ENCODE results near the gene MCC.
A peak's percentile ranks its signal among the peaks of the same experiment; 100 is the strongest.

Gene MCC

GRCh38 chr5:113513384-113514288 is 25.4 kb upstream of the MCC start, which contains the start of gene YTHDC2:
TSS of gene YTHDC2 (plus strand) at chr5:113513694. CDS start at chr5:113513896, 202 bp downstream.
- H3K9ac ChIP-seq (ENCODE audit: low read depth, low read length): peak within 1 kb of the TSS; percentile 85
- H3K36me3 ChIP-seq (ENCODE audit: control insufficient read depth, insufficient read depth, low read length): no peaks in the 10 kb centered on the region
- H3K4me1 ChIP-seq (ENCODE audit: control insufficient read depth, insufficient read depth, low read length): no peaks in the 10 kb centered on the region
- H3K9me3 ChIP-seq (ENCODE audit: control insufficient read depth, insufficient read depth, low read length): no peaks in the 10 kb centered on the region
- H3K27me3 ChIP-seq (ENCODE audit: control insufficient read depth, insufficient read depth, low read length): no peaks in the 10 kb centered on the region
- peak within 1 kb of the TSS; percentile 78 for H3K4me3 ChIP-seq (ENCODE audit: low read depth, low read length)

- Histone ChIP-seq H3K27me3 (ENCODE audit: control insufficient read depth, insufficient read depth, low read length) (no peaks in the 10 kb centered on the region), H3K4me3 (ENCODE audit: low read depth, low read length) (no peak overlapping the region), H3K4me1 (ENCODE audit: control insufficient read depth, insufficient read depth, low read length) (no peaks in the 10 kb centered on the region), H3K36me3 (ENCODE audit: control insufficient read depth, insufficient read depth, low read length) (no peaks in the 10 kb centered on the region), H3K9me3 (ENCODE audit: control insufficient read depth, insufficient read depth, low read length) (no peaks in the 10 kb centered on the region), H3K9ac (ENCODE audit: low read depth, low read length) (no peak overlapping the region)
These were observed 24.1 kb upstream of the MCC start for GRCh38 chr5:113512341-113512740.

GRCh38 chr5:113510836-113511451 is 22.7 kb upstream of the MCC start:
- no peak overlapping the region for H3K4me3 ChIP-seq (ENCODE audit: low read depth, low read length)
- H3K4me1 ChIP-seq (ENCODE audit: control insufficient read depth, insufficient read depth, low read length): no peaks in the 10 kb centered on the region
- H3K27me3 ChIP-seq (ENCODE audit: control insufficient read depth, insufficient read depth, low read length): no peaks in the 10 kb centered on the region
- H3K36me3 ChIP-seq (ENCODE audit: control insufficient read depth, insufficient read depth, low read length): no peaks in the 10 kb centered on the region
- H3K9ac ChIP-seq (ENCODE audit: low read depth, low read length): no peak overlapping the region
- H3K9me3 ChIP-seq (ENCODE audit: control insufficient read depth, insufficient read depth, low read length): no peaks in the 10 kb centered on the region

GRCh38 chr5:113508756-113509155 is 20.5 kb upstream of the MCC start:
- no peak overlapping the region for H3K9ac ChIP-seq (ENCODE audit: low read depth, low read length)
- H3K36me3 ChIP-seq (ENCODE audit: control insufficient read depth, insufficient read depth, low read length): no peaks in the 10 kb centered on the region
- H3K27me3 ChIP-seq (ENCODE audit: control insufficient read depth, insufficient read depth, low read length): no peaks in the 10 kb centered on the region
- H3K4me3 ChIP-seq (ENCODE audit: low read depth, low read length): no peak overlapping the region
- H3K4me1 ChIP-seq (ENCODE audit: control insufficient read depth, insufficient read depth, low read length): no peaks in the 10 kb centered on the region
- no peaks in the 10 kb centered on the region for H3K9me3 ChIP-seq (ENCODE audit: control insufficient read depth, insufficient read depth, low read length)

GRCh38 chr5:113507601-113508000 is 19.3 kb upstream of the MCC start:
- Histone ChIP-seq H3K4me1 (ENCODE audit: control insufficient read depth, insufficient read depth, low read length) (no peaks in the 10 kb centered on the region), H3K4me3 (ENCODE audit: low read depth, low read length) (no peak overlapping the region), H3K9ac (ENCODE audit: low read depth, low read length) (no peak overlapping the region), H3K36me3 (ENCODE audit: control insufficient read depth, insufficient read depth, low read length) (no peaks in the 10 kb centered on the region), H3K27me3 (ENCODE audit: control insufficient read depth, insufficient read depth, low read length) (no peaks in the 10 kb centered on the region), H3K9me3 (ENCODE audit: control insufficient read depth, insufficient read depth, low read length) (no peaks in the 10 kb centered on the region)

- no peaks in the 10 kb centered on the region for H3K36me3 ChIP-seq (ENCODE audit: control insufficient read depth, insufficient read depth, low read length)
- no peaks in the 10 kb centered on the region for H3K9me3 ChIP-seq (ENCODE audit: control insufficient read depth, insufficient read depth, low read length)
- H3K9ac ChIP-seq (ENCODE audit: low read depth, low read length): no peak overlapping the region
- no peaks in the 10 kb centered on the region for H3K27me3 ChIP-seq (ENCODE audit: control insufficient read depth, insufficient read depth, low read length)
- no peaks in the 10 kb centered on the region for H3K4me1 ChIP-seq (ENCODE audit: control insufficient read depth, insufficient read depth, low read length)
- H3K4me3 ChIP-seq (ENCODE audit: low read depth, low read length): no peak overlapping the region
These were observed 16.9 kb upstream of the MCC start for GRCh38 chr5:113505181-113505580.

GRCh38 chr5:113503146-113503545 is 14.9 kb upstream of the MCC start:
- no peaks in the 10 kb centered on the region for H3K36me3 ChIP-seq (ENCODE audit: control insufficient read depth, insufficient read depth, low read length)
- no peaks in the 10 kb centered on the region for H3K4me1 ChIP-seq (ENCODE audit: control insufficient read depth, insufficient read depth, low read length)
- no peak overlapping the region for H3K4me3 ChIP-seq (ENCODE audit: low read depth, low read length)
- no peak overlapping the region for H3K9ac ChIP-seq (ENCODE audit: low read depth, low read length)
- H3K27me3 ChIP-seq (ENCODE audit: control insufficient read depth, insufficient read depth, low read length): no peaks in the 10 kb centered on the region
- no peaks in the 10 kb centered on the region for H3K9me3 ChIP-seq (ENCODE audit: control insufficient read depth, insufficient read depth, low read length)

- Histone ChIP-seq H3K9ac (ENCODE audit: low read depth, low read length) (no peak overlapping the region), H3K27me3 (ENCODE audit: control insufficient read depth, insufficient read depth, low read length) (no peaks in the 10 kb centered on the region), H3K4me3 (ENCODE audit: low read depth, low read length) (no peak overlapping the region), H3K4me1 (ENCODE audit: control insufficient read depth, insufficient read depth, low read length) (no peaks in the 10 kb centered on the region), H3K36me3 (ENCODE audit: control insufficient read depth, insufficient read depth, low read length) (no peaks in the 10 kb centered on the region), H3K9me3 (ENCODE audit: control insufficient read depth, insufficient read depth, low read length) (no peaks in the 10 kb centered on the region)
These were observed 13.8 kb upstream of the MCC start for GRCh38 chr5:113502073-113502472.

GRCh38 chr5:113495422-113495841 is 7.2 kb upstream of the MCC start:
- Histone ChIP-seq H3K4me1 (ENCODE audit: control insufficient read depth, insufficient read depth, low read length) (no peaks in the 10 kb centered on the region), H3K27me3 (ENCODE audit: control insufficient read depth, insufficient read depth, low read length) (no peaks in the 10 kb centered on the region), H3K36me3 (ENCODE audit: control insufficient read depth, insufficient read depth, low read length) (no peaks in the 10 kb centered on the region), H3K9ac (ENCODE audit: low read depth, low read length) (no peak overlapping the region), H3K4me3 (ENCODE audit: low read depth, low read length) (no peak overlapping the region), H3K9me3 (ENCODE audit: control insufficient read depth, insufficient read depth, low read length) (peaks cover 3% of the 10 kb centered on the region)

- Histone ChIP-seq H3K27me3 (ENCODE audit: control insufficient read depth, insufficient read depth, low read length) (peaks cover 16% of the 10 kb centered on the region), H3K4me3 (ENCODE audit: low read depth, low read length) (no peak overlapping the region), H3K9me3 (ENCODE audit: control insufficient read depth, insufficient read depth, low read length) (peaks cover 5% of the 10 kb centered on the region), H3K9ac (ENCODE audit: low read depth, low read length) (no peak overlapping the region), H3K4me1 (ENCODE audit: control insufficient read depth, insufficient read depth, low read length) (peaks cover 2% of the 10 kb centered on the region), H3K36me3 (ENCODE audit: control insufficient read depth, insufficient read depth, low read length) (no peaks in the 10 kb centered on the region)
These were observed 5.2 kb upstream of the MCC start for GRCh38 chr5:113493446-113493845.

GRCh38 chr5:113491022-113491421 is 2.8 kb upstream of the MCC start:
- H3K36me3 ChIP-seq (ENCODE audit: control insufficient read depth, insufficient read depth, low read length): no peaks in the 10 kb centered on the region
- peaks cover 33% of the 10 kb centered on the region for H3K27me3 ChIP-seq (ENCODE audit: control insufficient read depth, insufficient read depth, low read length)
- peaks cover 5% of the 10 kb centered on the region for H3K9me3 ChIP-seq (ENCODE audit: control insufficient read depth, insufficient read depth, low read length)
- H3K4me3 ChIP-seq (ENCODE audit: low read depth, low read length): no peak overlapping the region
- peaks cover 2% of the 10 kb centered on the region for H3K4me1 ChIP-seq (ENCODE audit: control insufficient read depth, insufficient read depth, low read length)
- no peak overlapping the region for H3K9ac ChIP-seq (ENCODE audit: low read depth, low read length)

GRCh38 chr5:113490317-113490716 is 2.1 kb upstream of the MCC start:
- H3K9ac ChIP-seq (ENCODE audit: low read depth, low read length): no peak overlapping the region
- peaks cover 39% of the 10 kb centered on the region for H3K27me3 ChIP-seq (ENCODE audit: control insufficient read depth, insufficient read depth, low read length)
- H3K4me1 ChIP-seq (ENCODE audit: control insufficient read depth, insufficient read depth, low read length): peaks cover 2% of the 10 kb centered on the region
- no peak overlapping the region for H3K4me3 ChIP-seq (ENCODE audit: low read depth, low read length)
- peaks cover 5% of the 10 kb centered on the region for H3K9me3 ChIP-seq (ENCODE audit: control insufficient read depth, insufficient read depth, low read length)
- no peaks in the 10 kb centered on the region for H3K36me3 ChIP-seq (ENCODE audit: control insufficient read depth, insufficient read depth, low read length)

Data from iPS-15b (cell line).